GM18511 (cell line): ENCODE measurements around the gene ANXA11.

ENCODE experiments used
- ATAC-seq: cut with Tn5 transposase; IDR thresholded peaks from one replicate; pipeline ENCODE4 v1.9.1; 2021; ENCODE audit warnings: mild to moderate bottlenecking, moderate library complexity; ENCODE audit not compliant: unreplicated experiment

ANXA11 gene

GRCh38 chr10:80167471-80168161 is 37.7 kb downstream of the ANXA11 start:
- no peak for ATAC-seq

GRCh38 chr10:80166581-80167470 is 38.5 kb downstream of the ANXA11 start:
- ATAC-seq = no peak

GRCh38 chr10:80165173-80165572 is 40.2 kb downstream of the ANXA11 start:
- no peak for ATAC-seq

- no peak for ATAC-seq
Observed at GRCh38 chr10:80164596-80164995, 40.7 kb downstream of the ANXA11 start.

GRCh38 chr10:80163741-80164341 is 41.5 kb downstream of the ANXA11 start:
- ATAC-seq = no peak

- no peak for ATAC-seq
Observed at GRCh38 chr10:80161321-80162083, 43.8 kb downstream of the ANXA11 start.

- no peak for ATAC-seq
Observed at GRCh38 chr10:80160361-80161320, 44.7 kb downstream of the ANXA11 start.

- no peak for ATAC-seq
Observed at GRCh38 chr10:80159166-80159873, 46.0 kb downstream of the ANXA11 start.

- ATAC-seq = no peak
Observed at GRCh38 chr10:80158598-80159127, 46.7 kb downstream of the ANXA11 start.

GRCh38 chr10:80158126-80158525 is 47.2 kb downstream of the ANXA11 start:
- no peak for ATAC-seq

- ATAC-seq = no peak
Observed at GRCh38 chr10:80157561-80157960, 47.8 kb downstream of the ANXA11 start.

GRCh38 chr10:80156216-80156615 is 49.1 kb downstream of the ANXA11 start:
- no peak for ATAC-seq

GRCh38 chr10:80155696-80156215 is 49.6 kb downstream of the ANXA11 start:
- no peak for ATAC-seq

GRCh38 chr10:80154978-80155695 is 50.2 kb downstream of the ANXA11 start:
- no peak for ATAC-seq

GRCh38 chr10:80154626-80154977 is 50.7 kb downstream of the ANXA11 start:
- no peak for ATAC-seq

- no peak for ATAC-seq
Observed at GRCh38 chr10:80153460-80153859, 51.9 kb downstream of the ANXA11 start.

GRCh38 chr10:80152820-80153219 is 52.5 kb downstream of the ANXA11 start:
- ATAC-seq = no peak

GRCh38 chr10:80150172-80150571 is 55.2 kb downstream of the ANXA11 start:
- no peak for ATAC-seq
